ENCODE measurements around the gene PRSS50. TPM values are rescaled to one million over a fixed set of nuclear protein-coding genes. Genes with fewer than 3 reads are reported as not detected.

Gene PRSS50
- total RNA-seq, 1 donor from 2014 or later: 1.2 TPM

GRCh38 chr3:46669191-46669999 is 48.3 kb downstream of the PRSS50 start:
- Mint-ChIP-seq H3K27me3 (peaks cover 3% of the 10 kb centered on the region), H3K27ac (no peak overlapping the region), H3K4me3 (no peak overlapping the region), H3K9me3 (no peaks in the 10 kb centered on the region), H3K36me3 (no peaks in the 10 kb centered on the region), H3K4me1 (ENCODE audit: unreplicated experiment) (no peaks in the 10 kb centered on the region)
- no peak for TF ChIP-seq CTCF (conservative IDR thresholded peaks at IDR 0.05)
- no peak for DNase-seq (ENCODE audit: extremely low spot score, unreplicated experiment)

DNA sequence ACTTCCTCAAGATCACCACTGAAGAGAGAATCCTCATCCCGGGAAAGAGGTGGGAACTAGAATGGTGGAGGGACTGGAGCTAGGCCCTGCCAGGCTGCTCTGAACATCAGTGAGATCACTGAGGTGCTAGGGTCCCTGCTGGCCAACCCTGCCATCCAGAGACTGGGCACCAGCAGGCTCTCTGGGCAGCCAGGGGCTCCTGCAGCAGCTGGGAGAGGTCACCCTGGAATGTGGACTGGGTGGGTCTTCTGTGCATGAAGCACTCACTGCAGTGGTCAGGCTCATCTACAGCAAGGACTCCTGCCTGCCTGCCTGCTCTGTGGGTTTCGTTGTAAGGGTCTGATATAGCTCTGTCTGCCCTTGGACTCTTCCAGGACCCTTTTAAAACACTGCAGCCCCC is 49.1 kb downstream of the PRSS50 start:
- H3K36me3 Mint-ChIP-seq: no peaks in the 10 kb centered on the region
- no peak for DNase-seq (ENCODE audit: extremely low spot score, unreplicated experiment)
- H3K4me1 Mint-ChIP-seq (ENCODE audit: unreplicated experiment): peaks cover 6% of the 10 kb centered on the region
- TF ChIP-seq CTCF (conservative IDR thresholded peaks at IDR 0.05): no peak
- H3K27me3 Mint-ChIP-seq: peaks cover 3% of the 10 kb centered on the region
- no peaks in the 10 kb centered on the region for H3K9me3 Mint-ChIP-seq
- no peak overlapping the region for H3K4me3 Mint-ChIP-seq
- H3K27ac Mint-ChIP-seq: no peak overlapping the region

- TF ChIP-seq CTCF (conservative IDR thresholded peaks at IDR 0.05): no peak
- no peak overlapping the region for H3K27ac Mint-ChIP-seq
- no peak for DNase-seq (ENCODE audit: extremely low spot score, unreplicated experiment)
Observed at GRCh38 chr3:46668116-46668515, 49.6 kb downstream of the PRSS50 start.

DNA sequence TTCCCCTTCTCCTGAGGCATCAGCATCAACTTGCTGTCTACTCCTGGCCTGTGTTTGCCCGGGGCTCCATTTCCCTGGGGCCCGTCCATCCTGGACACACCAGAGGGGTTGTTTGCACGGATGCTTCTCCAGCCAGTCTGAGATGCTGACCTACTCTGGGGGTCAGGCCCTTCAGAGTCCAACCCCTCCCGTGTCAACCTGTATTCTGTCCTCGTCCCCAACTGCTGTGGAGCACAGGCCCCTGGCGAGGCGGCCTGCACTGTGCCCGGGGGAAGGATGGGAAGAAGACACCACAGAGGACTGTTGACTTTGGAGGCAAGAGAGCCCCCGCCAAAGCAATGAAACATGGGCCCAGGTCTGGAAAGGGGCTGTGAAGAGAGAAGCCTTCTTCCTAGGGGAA is 50.0 kb downstream of the PRSS50 start:
- Mint-ChIP-seq H3K4me3 (no peak overlapping the region), H3K27me3 (peaks cover 3% of the 10 kb centered on the region), H3K4me1 (ENCODE audit: unreplicated experiment) (peaks cover 15% of the 10 kb centered on the region), H3K36me3 (no peaks in the 10 kb centered on the region), H3K9me3 (no peaks in the 10 kb centered on the region), H3K27ac (no peak overlapping the region)
- TF ChIP-seq CTCF (conservative IDR thresholded peaks at IDR 0.05): no peak
- DNase-seq (ENCODE audit: extremely low spot score, unreplicated experiment): peak; percentile 60

More at GRCh38 chr3:46668116-46668515, 49.6 kb downstream of the PRSS50 start:
- no peak overlapping the region for H3K4me3 Mint-ChIP-seq
- no peaks in the 10 kb centered on the region for H3K36me3 Mint-ChIP-seq
- H3K9me3 Mint-ChIP-seq: no peaks in the 10 kb centered on the region
- H3K4me1 Mint-ChIP-seq (ENCODE audit: unreplicated experiment): peaks cover 10% of the 10 kb centered on the region
- peaks cover 3% of the 10 kb centered on the region for H3K27me3 Mint-ChIP-seq

DNA sequence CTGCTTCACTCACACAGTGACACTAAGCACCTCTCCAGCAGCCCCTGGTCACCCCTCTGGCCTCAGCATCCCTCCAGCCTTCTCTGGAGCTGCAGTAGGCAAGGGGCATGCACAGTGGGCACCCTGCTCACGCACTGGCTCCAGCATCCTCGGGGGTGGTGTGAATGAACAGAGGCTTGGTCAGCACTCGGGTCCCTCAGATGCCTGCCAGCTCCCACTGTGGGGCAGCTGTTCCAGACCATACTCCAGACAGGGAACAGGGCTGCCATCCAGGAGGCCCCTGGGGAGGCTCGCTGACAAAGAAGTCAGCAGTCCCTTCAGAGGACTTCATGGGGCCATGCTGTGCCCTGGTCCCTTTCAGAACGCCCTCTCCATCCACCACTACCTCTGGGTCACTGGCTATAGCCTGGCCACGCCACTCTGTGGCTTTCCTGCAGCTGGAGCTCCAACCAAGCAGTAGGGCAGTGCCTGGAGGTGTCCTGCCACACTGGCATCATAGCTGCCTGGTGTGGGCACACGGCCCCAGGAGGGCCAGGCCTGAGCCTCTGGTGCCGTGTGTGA is 50.5 kb downstream of the PRSS50 start:
- Mint-ChIP-seq H3K27me3 (peaks cover 3% of the 10 kb centered on the region), H3K4me1 (ENCODE audit: unreplicated experiment) (peaks cover 20% of the 10 kb centered on the region), H3K9me3 (no peaks in the 10 kb centered on the region), H3K4me3 (peak overlapping the region; percentile 32), H3K36me3 (no peaks in the 10 kb centered on the region), H3K27ac (no peak overlapping the region)
- no peak for DNase-seq (ENCODE audit: extremely low spot score, unreplicated experiment)
- TF ChIP-seq CTCF (conservative IDR thresholded peaks at IDR 0.05): no peak

Measured in type B pancreatic cell (in vitro differentiated cells).